HCEC 1CT (cell line): ENCODE data around the gene CTAGE4.
"Not testable (repeated sequence)": the region's sequence is repeated elsewhere in the genome, so short reads cannot be mapped to it uniquely, and the experiment has no call there.

Source experiments
- DNase-seq: peaks from one replicate; pipeline ENCODE4 v3.0.0-alpha.2; 2017

The CTAGE4 gene, protein sequence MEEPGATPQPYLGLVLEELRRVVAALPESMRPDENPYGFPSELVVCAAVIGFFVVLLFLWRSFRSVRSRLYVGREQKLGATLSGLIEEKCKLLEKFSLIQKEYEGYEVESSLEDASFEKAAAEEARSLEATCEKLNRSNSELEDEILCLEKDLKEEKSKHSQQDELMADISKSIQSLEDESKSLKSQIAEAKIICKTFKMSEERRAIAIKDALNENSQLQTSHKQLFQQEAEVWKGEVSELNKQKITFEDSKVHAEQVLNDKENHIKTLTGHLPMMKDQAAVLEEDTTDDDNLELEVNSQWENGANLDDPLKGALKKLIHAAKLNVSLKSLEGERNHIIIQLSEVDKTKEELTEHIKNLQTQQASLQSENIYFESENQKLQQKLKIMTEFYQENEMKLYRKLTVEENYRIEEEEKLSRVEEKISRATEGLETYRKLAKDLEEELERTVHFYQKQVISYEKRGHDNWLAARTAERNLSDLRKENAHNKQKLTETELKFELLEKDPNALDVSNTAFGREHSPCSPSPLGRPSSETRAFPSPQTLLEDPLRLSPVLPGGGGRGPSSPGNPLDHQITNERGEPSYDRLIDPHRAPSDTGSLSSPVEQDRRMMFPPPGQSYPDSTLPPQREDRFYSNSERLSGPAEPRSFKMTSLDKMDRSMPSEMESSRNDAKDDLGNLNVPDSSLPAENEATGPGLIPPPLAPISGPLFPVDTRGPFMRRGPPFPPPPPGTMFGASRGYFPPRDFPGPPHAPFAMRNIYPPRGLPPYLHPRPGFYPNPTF

DNA sequence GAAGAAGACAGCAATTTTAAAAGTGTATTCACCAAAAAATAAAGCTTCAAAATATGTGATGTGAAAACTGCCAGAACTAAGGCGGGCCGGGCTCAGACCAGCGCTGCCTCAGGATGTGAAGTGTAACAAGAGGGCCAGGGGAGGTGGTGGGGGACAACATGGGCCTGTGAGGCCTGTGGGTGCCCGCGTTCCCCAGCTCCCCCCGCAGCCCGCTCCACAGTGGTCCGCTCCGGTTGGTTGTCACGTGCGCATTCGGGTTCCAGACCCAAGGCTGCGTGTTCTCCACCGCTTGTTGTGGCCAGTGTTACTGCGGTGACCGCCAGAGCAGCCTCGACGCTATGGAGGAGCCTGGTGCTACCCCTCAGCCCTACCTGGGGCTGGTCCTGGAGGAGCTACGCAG is at the start of gene CTAGE4:
CTAGE4 (plus strand) TSS at position 301 of the 400 bp plus-strand sequence; CDS start at position 339, 38 bp downstream.
- DNase-seq: not testable (repeated sequence)

DNA sequence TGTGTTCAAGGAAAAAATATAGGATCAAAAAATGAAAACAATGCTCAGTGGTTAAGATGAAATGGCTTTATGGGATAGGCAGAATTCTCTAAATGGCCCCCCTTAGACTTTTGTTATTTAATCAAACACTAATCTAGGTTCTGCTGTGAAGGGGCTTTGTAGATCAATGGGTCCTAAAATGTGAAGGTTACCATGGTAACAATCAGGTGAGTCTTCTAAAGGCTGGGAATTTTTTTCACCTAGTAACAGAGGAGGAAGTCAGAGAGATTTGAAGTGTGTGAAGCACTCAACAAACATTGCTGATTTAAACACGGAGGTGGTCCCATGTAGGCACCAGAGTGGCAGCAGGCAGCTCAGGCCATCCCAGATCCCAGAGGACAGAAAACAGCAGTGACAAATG is 49.1 kb upstream of the CTAGE4 start:
- no peak for DNase-seq

DNA sequence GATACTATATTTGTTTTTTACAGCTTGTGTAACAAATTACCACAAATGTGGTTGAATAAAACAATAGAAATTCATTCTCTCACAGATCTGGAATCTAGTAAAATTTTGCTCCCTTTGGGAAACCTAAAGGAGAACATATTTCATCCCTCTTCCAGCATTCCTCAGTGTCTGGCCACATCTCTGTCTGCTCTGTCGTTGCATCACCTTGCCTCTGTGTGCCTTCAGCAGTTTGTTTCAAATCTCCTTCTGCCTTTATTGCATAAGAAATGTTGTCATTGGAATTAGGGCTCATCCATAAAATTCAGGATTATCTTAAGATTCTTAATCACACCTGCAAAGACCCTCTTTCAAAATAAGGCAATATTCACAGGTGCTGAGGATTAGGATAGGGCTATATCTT is 45.8 kb upstream of the CTAGE4 start:
- DNase-seq: no peak

DNA sequence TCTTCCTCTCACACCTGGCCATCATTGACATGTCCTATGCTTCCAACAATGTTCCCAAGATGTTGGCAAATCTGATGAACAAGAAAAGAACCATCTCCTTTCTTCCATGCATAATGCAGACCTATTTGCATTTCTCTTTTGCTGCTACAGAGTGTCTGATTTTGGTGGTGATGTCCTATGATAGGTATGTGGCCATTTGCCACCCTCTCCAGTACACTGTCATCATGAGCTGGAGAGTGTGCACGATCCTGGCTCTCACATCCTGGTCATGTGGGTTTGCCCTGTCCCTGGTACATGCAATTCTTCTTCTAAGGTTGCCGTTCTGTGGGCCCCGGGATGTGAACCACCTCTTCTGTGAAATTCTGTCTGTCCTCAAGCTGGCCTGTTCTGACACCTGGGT is 41.1 kb upstream of the CTAGE4 start:
- DNase-seq: no peak

DNA sequence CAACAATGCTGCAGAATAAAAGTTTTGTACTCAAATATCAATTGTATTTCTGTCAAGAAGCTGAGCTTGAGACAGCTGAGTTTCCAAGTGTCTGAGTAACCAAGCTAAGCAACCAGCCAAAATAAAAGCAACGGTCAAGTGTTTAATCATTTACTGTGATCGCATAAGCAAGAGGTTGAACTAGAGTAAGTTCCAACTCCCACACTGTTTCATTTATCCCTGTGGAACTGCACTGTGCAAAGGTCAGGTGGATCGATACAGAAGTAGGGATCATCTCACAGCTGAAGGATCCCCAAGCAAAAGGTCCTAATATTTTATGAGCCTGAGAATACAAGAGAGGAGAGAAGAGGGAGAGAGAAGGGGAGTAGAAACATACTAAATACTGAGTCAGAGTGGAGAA is 38.8 kb upstream of the CTAGE4 start:
- DNase-seq: no peak

DNA sequence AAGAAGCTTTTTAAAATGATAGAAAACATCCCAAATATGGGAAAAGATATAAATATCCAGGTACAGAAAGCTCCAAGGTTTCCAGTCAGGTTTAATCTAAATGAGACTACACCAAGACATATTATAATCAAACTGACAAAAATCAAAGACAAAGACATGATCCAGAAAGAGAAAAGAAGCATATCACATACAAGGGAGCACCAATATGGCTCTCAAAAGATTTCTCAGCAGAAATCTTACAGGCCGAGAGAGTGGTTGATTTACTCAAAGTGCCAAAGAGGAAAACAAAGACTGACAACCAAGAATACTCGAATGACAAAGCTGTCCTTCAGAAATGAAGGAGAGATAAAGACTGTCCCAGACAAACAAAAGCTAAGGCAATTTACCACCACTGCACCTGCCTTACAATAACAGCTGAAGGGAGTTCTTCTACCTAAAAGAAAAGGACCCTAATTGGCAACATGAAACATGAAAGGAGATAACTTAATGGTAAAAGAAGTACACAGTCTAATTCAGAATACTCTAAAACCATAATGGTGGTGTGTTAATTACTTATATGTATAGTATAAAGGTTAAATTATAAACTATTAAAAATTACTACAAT is 34.9 kb upstream of the CTAGE4 start:
- no peak for DNase-seq

DNA sequence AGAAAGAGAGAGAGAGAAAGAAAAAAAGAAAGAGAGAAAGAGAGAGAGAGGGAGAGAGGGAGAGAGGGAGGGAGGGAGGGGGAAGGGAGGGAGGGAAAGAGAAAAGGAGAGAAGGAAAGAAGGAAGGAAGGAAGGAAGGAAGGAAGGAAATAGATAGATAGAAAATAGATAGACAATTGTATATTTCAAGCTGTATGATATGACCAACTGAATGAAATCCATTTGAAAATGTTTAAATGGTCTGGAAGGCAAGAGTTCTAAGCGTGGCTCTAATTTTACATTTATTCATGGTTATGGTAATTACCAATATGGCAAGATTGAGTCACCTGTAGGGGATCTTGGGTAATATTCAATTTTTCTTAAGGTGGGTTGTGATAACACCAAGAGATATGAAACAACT is 24.4 kb upstream of the CTAGE4 start:
- DNase-seq: no peak

DNA sequence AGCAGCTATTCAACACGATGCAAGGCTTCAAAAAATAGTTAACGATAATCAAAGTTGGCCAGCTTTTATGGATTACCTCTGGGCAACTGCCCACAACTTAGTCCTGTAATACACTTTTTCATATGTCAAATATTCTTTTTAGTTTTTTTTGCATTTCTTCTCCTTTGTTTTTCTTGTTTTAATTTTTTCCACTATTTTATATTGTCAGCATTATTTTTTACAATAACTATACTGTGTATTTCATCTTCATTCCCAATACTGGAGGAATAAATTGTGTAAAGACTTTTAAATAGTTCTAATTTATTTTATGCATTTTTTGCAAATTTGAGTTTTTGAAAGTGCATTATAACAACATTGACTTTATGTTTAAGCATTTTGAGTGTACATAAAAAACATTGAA is 18.5 kb upstream of the CTAGE4 start:
- DNase-seq: no peak

DNA sequence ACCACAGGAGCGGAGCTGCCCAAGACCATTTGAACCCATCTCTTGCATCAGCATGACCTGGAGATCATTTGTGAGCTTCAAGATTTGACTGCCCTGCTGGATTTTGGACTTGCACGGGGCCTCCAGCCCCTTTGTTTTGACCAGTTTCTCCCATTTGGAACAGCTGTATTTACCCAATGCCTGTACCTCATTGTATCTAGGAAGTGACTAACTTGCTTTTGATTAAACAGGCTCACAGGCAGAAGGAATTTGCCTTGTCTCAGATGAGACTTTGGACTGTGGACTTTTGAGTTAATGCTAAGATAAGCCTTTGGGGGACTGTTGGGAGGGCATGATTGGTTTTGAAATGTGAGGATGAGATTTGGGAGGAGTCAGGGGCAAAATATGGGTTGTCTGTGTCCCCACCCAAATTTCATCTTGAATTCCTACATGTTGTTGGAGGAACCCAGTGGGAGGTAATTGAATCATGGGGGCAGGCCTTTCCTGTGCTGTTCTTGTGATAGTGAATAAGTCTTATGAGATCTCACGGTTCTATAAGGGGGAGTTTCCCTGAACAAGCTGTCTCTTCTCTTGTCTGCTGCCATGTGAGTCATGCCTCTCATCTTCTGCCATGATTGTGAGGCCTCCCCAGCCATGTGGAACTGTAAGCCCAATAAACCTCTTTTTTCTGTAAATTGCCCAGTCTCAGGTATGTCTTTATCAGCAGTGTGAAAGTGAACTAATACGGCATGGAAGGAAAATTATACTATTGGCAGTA is 11.5 kb upstream of the CTAGE4 start:
- not testable (repeated sequence) for DNase-seq

DNA sequence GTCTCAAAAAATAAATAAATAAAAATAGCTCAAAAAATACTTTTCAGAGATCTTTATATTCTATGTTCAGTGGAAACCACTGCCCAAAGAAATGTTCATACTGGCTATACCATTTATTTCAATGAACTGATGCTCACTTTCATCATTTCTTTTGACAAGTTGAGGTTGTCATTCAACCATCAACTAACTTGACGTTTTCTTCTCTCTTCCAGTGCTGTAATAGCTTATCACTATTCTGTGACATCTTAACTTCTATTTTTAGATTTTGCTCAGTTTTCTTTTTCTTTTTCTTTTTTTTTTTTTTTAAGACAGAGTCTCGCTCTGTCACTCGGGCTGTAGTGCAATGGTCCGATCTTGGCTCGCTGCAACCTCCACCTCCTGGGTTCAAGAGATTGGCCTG is 8.7 kb upstream of the CTAGE4 start:
- no peak for DNase-seq

DNA sequence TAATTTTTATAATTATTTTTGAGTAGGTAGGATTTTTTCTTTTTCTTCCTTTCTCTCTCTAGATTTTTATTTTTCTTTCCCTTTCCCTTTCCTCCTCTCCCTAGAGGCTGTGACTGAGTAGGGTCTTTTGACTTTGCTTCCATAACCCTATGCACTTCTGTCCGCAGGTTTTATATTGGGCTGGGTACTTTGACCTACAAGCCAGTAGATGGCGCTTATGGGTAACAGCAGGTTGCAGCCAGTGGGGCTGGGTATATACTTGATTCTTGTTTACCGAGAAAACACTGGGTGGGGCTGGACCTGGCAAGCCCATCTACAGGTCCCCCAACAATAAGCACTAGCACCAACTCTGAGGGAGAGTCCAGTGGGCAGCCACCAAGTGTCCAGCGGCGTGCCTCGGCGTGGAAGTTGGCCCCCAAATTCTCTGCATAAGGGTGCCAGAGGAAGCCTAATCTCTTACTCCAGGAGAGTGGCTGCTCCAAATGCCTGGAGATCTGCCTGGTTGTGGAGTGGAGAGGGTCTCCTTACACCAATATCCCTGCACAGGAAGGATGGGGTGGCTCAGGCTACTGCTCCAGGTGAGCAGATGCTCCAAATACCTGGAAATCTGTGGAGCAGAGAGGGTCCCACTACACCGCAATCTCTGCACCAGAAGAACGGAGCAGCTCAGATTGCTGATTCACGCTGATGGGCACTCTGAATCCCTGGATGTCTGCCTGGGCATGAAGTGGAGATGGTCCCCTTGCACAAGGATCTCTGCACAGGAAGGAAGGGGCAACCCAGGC is 4.7 kb upstream of the CTAGE4 start:
- DNase-seq: peak; percentile 1

DNA sequence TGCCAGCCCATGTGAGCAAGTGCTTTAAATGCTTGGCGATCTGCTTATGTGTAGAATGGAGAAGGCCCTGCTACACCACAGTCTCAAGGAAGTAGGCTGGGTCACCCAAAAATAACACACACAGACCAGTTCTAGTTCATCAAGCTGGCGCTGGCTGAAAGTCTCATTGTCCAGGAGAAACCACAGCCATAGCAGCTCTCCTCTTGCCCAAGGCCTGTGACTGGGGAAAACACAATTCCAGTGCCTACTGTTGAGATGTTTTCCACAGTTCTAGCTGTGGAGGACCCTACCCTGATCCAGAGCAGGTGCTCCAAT is 4.1 kb upstream of the CTAGE4 start:
- not testable (repeated sequence) for DNase-seq

DNA sequence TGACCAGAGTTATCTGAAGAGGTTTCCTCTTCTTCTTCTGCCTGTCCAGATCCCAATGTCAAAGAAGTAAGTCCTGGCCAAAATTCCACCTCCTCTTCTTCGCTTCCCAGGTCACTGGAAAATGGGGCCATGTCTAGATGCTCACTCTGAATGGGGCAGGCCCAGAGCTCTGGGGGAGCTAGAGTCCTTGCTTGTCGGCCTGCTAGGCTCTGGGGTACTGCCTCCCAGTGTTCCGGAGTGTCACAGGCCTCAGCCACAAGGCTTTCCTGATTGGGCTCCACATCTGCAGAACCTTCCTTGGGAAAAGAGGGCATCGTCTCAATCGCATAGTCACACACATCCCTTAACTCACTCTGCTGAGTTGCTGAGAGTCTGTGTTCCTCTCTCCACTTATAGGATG is 4.6 kb downstream of the CTAGE4 start:
- DNase-seq: not testable (repeated sequence)

DNA sequence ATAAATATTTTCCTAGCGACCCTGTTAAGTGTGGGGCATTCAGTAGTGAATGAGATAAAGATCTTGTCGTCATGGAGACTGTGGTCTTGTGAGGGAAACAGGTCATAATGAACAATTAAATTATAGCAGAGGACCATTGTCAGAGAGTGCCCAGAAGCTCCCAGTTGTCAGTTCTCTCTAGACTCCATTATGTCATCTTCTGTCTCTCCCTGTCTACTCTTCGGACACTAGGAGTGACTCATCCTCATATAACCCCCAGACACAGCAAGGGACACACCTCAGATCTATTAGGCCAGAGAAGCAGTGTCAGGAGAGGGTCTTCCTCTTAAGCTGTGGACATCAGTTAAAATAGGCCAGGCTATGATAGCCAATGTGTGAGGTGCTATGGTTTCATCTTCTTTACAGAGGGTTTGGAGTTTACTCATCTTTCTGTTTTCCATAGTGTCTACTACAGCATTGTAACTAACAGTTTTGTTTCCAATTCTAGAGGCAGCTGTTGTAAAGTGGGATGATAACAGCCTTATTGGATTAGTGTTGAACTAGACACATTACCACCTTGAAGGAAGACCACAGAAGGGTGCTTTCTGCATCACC is 5.4 kb downstream of the CTAGE4 start:
- DNase-seq: not testable (repeated sequence)

DNA sequence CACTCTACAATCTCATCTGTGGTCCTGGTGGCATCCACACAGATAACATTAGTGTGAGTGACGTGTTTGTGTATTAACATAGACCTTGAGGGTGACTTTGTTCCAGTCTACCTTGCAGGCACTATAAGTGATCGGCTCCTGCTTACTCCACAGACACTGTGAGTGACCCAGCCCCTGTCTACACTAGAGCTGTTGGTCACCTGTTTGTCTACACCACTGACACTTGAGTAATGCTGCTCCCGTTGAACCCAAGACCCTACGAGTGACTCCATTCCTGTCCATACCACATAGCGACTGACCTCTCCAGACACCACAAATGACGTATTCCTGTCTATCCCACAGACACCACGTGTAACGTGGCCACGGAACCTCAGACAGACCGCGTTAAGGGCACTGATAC is 10.5 kb downstream of the CTAGE4 start:
- not testable (repeated sequence) for DNase-seq

DNA sequence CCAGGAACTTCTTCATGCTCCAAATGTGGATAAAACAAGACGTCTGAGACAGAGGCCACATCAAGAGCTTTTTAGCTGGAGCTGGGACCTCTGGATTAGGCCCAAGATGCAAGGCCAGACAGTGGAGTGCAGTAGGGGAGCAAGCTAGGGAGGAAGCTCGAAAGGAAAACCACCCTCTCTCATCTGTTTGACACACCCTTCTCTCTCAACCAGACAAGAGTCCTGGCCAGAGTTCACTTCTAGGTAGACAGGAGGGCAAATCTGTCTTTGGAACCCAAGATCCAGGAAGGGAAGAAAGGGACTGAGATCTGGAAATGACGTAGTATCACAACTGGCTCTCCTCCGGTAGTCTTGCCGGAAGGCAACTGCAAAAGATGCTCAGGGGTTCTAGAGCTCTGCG is 11.2 kb downstream of the CTAGE4 start:
- DNase-seq: not testable (repeated sequence)

DNA sequence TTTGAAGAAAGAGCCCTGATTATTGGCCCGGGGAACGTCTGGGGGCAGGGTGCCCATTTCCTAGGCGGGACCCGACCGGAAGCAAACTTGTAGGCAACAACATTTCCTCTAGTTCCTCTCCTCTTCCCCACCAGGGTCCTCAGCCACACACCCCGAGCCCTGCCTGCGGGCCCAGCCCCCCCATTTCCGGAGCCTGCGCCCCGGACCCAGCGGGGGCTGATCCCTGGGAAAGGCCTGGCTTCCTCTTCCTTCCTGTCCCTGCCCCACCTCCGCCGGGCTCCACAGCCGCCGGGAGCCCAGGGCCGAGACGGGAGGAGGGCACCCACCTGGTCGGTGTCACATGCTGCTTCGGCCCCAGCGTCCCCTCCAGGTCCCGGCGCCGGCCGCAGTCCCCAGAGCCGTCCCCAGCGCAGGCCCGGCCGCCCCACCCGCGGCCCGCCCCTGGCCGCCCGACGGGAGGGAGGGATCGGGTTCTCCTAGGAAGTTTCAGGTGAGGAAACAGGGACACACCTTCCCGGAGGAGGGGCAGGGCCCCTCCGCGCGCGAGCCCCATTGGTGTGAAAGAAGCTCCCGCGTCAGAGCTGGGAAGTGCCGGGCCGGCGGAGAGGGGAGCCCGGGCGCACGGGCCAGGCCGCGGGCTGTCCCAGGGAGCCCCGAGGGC is 12.1 kb downstream of the CTAGE4 start, which contains the start of gene ARHGEF35:
ARHGEF35 (minus strand) TSS at position 622 of the 661 bp plus-strand sequence. CDS start 7,450 bp downstream, outside the sequence.
- DNase-seq: not testable (repeated sequence)

DNA sequence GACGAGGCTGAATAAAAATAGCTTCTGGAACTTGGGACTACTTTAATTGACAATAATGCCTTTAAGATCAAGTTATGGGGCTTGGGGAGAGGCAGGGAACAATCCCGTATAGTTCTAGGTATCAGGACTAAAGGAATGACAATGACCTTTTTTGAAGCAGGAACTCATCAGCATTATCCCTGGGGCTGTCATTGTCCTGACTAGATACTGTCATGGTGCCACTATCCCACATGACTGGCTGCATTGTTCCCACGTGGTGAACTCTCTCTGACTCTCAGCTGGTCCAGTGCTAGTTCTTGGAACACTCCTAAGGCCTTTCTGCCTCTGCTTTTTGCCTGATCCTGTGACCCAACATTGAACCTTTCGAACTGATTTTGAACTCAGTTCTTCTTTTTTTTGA is 15.7 kb downstream of the CTAGE4 start:
- DNase-seq: not testable (repeated sequence)

DNA sequence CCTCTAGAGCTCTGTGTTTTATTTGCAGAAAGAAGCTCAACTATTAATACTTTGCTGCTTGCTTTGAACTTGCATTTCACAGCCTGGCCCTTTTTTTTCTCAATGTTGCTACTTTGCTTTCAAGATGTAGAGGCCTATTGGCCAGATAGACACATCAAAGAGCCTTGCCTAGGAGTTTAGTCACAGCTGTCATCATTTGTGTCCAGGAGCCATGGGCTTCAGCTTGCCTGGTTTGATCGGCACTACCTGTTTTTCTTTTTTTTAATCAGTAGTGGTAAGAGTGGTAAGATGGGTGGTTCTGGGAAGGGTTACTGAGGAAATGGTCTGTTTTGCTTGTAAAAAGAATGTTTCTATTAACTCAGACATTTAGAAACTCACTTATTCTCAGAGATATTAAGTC is 18.7 kb downstream of the CTAGE4 start:
- DNase-seq: not testable (repeated sequence)

DNA sequence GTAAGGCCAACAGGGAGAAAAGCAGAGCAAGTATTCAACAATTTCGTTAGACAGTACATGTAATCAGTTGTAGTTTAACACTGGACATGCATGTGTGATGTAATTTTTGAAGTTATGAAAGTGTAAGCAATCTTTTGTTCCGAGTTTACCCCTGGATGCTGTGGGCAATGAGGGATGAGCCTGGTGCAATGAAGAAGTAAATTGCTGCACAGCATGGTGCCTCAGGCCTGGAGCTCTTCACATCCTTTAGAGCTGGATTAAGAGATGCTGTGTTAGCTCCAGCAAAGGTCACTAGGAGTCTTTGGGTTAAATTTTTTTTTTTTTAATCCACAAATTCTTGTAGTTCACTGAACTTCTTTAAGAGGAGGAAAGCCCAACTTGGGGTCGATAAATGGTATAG is 19.8 kb downstream of the CTAGE4 start:
- not testable (repeated sequence) for DNase-seq

DNA sequence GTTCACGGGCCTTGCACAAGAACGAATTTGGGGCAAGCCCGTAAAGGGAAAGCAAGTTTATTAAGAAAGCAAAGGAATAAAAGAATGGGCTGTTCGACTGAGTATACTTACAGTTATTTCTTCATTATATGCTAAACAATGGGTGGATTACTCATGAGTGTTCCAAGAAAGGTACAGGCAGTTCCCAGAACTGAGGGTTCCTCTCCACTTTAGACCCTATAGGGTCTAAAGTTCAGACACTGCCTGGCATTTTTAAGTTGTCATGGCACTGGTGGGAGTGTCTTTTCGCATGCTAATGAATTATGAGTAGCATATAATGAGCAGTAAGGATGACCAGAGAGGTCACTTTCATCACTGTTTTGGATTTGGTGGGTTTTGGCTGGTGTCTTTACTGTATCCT is 22.0 kb downstream of the CTAGE4 start:
- DNase-seq: not testable (repeated sequence)
